Measurements from ENCODE around the gene SMCHD1. TPM values are rescaled to one million over a fixed set of nuclear protein-coding genes. Genes with fewer than 3 reads are reported as not detected.

SMCHD1 gene
- total RNA-seq, 1 experiment from 2014 or later: 48.6 TPM

- Histone ChIP-seq H3K4me2 (ENCODE audit: low read length) (no peak overlapping the region), H3K79me2 (ENCODE audit: insufficient read depth, low read length) (peaks cover 74% of the 10 kb centered on the region), H3K36me3 (ENCODE audit: control insufficient read depth in 1 of 2, insufficient read depth in 2 of 2, low read length in 2 of 2) (peaks cover 11 to 20% of the 10 kb centered on the region in 2 experiments; a peak in 3 of 4 replicates), H3K27me3 (ENCODE audit: insufficient read depth, low read length) (no peaks in the 10 kb centered on the region), H3K9me2 (ENCODE audit: insufficient read depth) (no peaks in the 10 kb centered on the region), H3K9me3 (ENCODE audit: control insufficient read depth in 1 of 2, insufficient read depth in 1 of 2, low read depth in 1 of 2, low read length in 2 of 2) (no peaks in the 10 kb centered on the region), H3K27ac (ENCODE audit: low read depth, low read length) (no peak overlapping the region), H3K4me1 (ENCODE audit: control insufficient read depth in 1 of 2, insufficient read depth in 2 of 2, low read length in 2 of 2) (no peaks in the 10 kb centered on the region), H2AFZ (ENCODE audit: low read depth, low read length, poor library complexity, severe bottlenecking) (no peak overlapping the region), H3K9ac (ENCODE audit: low read length) (no peak overlapping the region), H3K4me3 (replicated peaks in 1 of 2; ENCODE audit: low read depth in 1 of 2, low read length in 2 of 2) (no peak overlapping the region), H4K20me1 (ENCODE audit: insufficient read depth) (0 out of 2 replicates have a peak, but pooled peaks cover 6% of the 10 kb centered on the region)
- ChIA-PET RAD21 (ENCODE audit: low non-redundant PET in 1 of 2, low total read pairs in 2 of 2, uncharacterized antibody in 2 of 2, unreplicated experiment in 2 of 2) (no interaction called here), POLR2A (no interaction called here), CTCF (no interaction called here)
- DNase-seq (ENCODE audit: low read depth, low spot score) (no peak), ATAC-seq (no peak)
- TF ChIP-seq, protein P1, sequence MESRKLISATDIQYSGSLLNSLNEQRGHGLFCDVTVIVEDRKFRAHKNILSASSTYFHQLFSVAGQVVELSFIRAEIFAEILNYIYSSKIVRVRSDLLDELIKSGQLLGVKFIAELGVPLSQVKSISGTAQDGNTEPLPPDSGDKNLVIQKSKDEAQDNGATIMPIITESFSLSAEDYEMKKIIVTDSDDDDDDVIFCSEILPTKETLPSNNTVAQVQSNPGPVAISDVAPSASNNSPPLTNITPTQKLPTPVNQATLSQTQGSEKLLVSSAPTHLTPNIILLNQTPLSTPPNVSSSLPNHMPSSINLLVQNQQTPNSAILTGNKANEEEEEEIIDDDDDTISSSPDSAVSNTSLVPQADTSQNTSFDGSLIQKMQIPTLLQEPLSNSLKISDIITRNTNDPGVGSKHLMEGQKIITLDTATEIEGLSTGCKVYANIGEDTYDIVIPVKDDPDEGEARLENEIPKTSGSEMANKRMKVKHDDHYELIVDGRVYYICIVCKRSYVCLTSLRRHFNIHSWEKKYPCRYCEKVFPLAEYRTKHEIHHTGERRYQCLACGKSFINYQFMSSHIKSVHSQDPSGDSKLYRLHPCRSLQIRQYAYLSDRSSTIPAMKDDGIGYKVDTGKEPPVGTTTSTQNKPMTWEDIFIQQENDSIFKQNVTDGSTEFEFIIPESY (IDR thresholded peaks at IDR 0.05; ENCODE audit: extremely low read depth, insufficient replicate concordance, low read length): no peak
- TF ChIP-seq SRF (IDR thresholded peaks at IDR 0.05; ENCODE audit: low read depth) (no peak), POLR2A (IDR thresholded peaks at IDR 0.05; ENCODE audit: borderline replicate concordance, extremely low read depth, insufficient read depth, insufficient read length) (no peak)
- TF ChIP-seq, protein P2, sequence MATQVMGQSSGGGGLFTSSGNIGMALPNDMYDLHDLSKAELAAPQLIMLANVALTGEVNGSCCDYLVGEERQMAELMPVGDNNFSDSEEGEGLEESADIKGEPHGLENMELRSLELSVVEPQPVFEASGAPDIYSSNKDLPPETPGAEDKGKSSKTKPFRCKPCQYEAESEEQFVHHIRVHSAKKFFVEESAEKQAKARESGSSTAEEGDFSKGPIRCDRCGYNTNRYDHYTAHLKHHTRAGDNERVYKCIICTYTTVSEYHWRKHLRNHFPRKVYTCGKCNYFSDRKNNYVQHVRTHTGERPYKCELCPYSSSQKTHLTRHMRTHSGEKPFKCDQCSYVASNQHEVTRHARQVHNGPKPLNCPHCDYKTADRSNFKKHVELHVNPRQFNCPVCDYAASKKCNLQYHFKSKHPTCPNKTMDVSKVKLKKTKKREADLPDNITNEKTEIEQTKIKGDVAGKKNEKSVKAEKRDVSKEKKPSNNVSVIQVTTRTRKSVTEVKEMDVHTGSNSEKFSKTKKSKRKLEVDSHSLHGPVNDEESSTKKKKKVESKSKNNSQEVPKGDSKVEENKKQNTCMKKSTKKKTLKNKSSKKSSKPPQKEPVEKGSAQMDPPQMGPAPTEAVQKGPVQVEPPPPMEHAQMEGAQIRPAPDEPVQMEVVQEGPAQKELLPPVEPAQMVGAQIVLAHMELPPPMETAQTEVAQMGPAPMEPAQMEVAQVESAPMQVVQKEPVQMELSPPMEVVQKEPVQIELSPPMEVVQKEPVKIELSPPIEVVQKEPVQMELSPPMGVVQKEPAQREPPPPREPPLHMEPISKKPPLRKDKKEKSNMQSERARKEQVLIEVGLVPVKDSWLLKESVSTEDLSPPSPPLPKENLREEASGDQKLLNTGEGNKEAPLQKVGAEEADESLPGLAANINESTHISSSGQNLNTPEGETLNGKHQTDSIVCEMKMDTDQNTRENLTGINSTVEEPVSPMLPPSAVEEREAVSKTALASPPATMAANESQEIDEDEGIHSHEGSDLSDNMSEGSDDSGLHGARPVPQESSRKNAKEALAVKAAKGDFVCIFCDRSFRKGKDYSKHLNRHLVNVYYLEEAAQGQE (IDR thresholded peaks at IDR 0.05; ENCODE audit: low read depth): no peak
- BruUV-seq (replicated peaks): no TSS peak
- intact Hi-C loops (cut with micrococcal nuclease): no loop called here
Observed at GRCh38 chr18:2717407-2717806, 61.9 kb downstream of the SMCHD1 start.
